Measurements from ENCODE around the gene TAF8. TPM values are rescaled to one million over a fixed set of nuclear protein-coding genes. Genes with fewer than 3 reads are reported as not detected.
A peak's percentile ranks its signal among the peaks of the same experiment; 100 is the strongest.

TAF8 gene
- total RNA-seq, 1 experiment from 2014 or later, result 22.5 TPM

DNA sequence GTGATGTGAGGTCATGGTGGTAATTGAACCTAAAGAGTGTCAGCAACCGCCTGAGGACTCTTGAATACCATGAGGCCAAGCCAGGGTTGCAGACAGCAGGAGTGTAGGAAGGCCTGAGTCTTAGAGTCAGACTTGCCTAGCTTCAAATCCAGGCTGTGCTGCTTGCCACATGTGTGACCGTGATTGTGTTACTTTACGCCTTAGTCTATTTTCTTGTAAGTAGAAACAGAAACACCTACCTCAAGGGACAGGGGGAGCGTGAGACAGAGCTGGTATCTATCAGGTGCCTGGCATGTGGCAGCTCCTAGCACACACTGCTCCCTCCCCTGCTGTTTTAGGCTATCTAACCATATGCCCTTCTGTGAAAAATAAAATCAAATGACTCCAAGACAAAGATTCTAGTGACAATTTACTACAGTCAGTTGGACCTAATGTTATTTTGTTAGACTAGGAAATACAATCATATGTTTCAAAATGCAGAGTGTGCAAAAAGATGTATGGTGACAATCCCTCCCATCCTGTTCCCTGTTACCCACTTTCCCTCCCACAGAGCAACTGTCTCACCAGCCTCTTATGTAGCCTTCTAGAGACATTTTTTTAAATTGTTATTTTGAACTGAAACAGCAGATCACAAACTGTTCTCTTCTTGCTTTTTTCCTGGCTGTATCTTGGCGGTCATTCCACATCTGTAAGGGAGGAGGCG is 21.7 kb downstream of the TAF8 start:
- no peak overlapping the region for H3K4me3 ChIP-seq (ENCODE audit: low read depth, low read length, poor library complexity, severe bottlenecking)
- H3K36me3 ChIP-seq (ENCODE audit: insufficient read depth, low read length, poor library complexity, severe bottlenecking), result peaks cover 16% of the 10 kb centered on the region
- BruUV-seq (replicated peaks), result no TSS peak
- H3K27me3 ChIP-seq (replicated peaks; ENCODE audit: insufficient read depth, low read depth, low read length, poor library complexity), result no peaks in the 10 kb centered on the region
- no peak for DNase-seq (ENCODE audit: low spot score)
- no peak overlapping the region for H3K27ac ChIP-seq (ENCODE audit: low read depth, low read length, poor library complexity, severe bottlenecking)
- intact Hi-C loops (cut with micrococcal nuclease; ENCODE audit: unreplicated experiment), result loop anchor here (10.0 kb wide), 1 partner anchor 823 kb away; a partner anchor contains a TSS
- no peaks in the 10 kb centered on the region for H3K9me3 ChIP-seq (ENCODE audit: low read depth, low read length, poor library complexity, severe bottlenecking)
- TF ChIP-seq CTCF (conservative IDR thresholded peaks at IDR 0.05; ENCODE audit: low read depth, low read length) (no peak), EZH2 (IDR thresholded peaks at IDR 0.05; ENCODE audit: borderline replicate concordance, low read depth, low read length, poor library complexity, severe bottlenecking) (no peak)
- no peaks in the 10 kb centered on the region for H3K4me1 ChIP-seq (ENCODE audit: insufficient read depth, low read length, poor library complexity, severe bottlenecking)
- POLR2A ChIA-PET (ENCODE audit: low non-redundant PET), result no interaction called here
- CTCF ChIA-PET, result no interaction called here

GRCh38 chr6:42073287-42073686 is 23.0 kb downstream of the TAF8 start:
- H3K36me3 ChIP-seq (ENCODE audit: insufficient read depth, low read length, poor library complexity, severe bottlenecking), result peaks cover 12% of the 10 kb centered on the region
- no peak overlapping the region for H3K27ac ChIP-seq (ENCODE audit: low read depth, low read length, poor library complexity, severe bottlenecking)
- DNase-seq (ENCODE audit: low spot score), result no peak
- intact Hi-C loops (cut with micrococcal nuclease; ENCODE audit: unreplicated experiment), result loop anchor here (10.0 kb wide), 1 partner anchor 822 kb away; a partner anchor contains a TSS
- no peak for TF ChIP-seq CTCF (conservative IDR thresholded peaks at IDR 0.05; ENCODE audit: low read depth, low read length)
- no peak for TF ChIP-seq EZH2 (IDR thresholded peaks at IDR 0.05; ENCODE audit: borderline replicate concordance, low read depth, low read length, poor library complexity, severe bottlenecking)
- H3K4me3 ChIP-seq (ENCODE audit: low read depth, low read length, poor library complexity, severe bottlenecking), result no peak overlapping the region
- no peaks in the 10 kb centered on the region for H3K9me3 ChIP-seq (ENCODE audit: low read depth, low read length, poor library complexity, severe bottlenecking)
- ChIA-PET POLR2A (ENCODE audit: low non-redundant PET) (no interaction called here), CTCF (no interaction called here)
- BruUV-seq (replicated peaks), result no TSS peak
- H3K4me1 ChIP-seq (ENCODE audit: insufficient read depth, low read length, poor library complexity, severe bottlenecking), result no peaks in the 10 kb centered on the region
- no peaks in the 10 kb centered on the region for H3K27me3 ChIP-seq (replicated peaks; ENCODE audit: insufficient read depth, low read depth, low read length, poor library complexity)

- Histone ChIP-seq H3K4me3 (ENCODE audit: low read depth, low read length, poor library complexity, severe bottlenecking) (no peak overlapping the region), H3K36me3 (ENCODE audit: insufficient read depth, low read length, poor library complexity, severe bottlenecking) (peaks cover 8% of the 10 kb centered on the region), H3K27me3 (replicated peaks; ENCODE audit: insufficient read depth, low read depth, low read length, poor library complexity) (no peaks in the 10 kb centered on the region), H3K27ac (ENCODE audit: low read depth, low read length, poor library complexity, severe bottlenecking) (no peak overlapping the region), H3K4me1 (ENCODE audit: insufficient read depth, low read length, poor library complexity, severe bottlenecking) (no peaks in the 10 kb centered on the region), H3K9me3 (ENCODE audit: low read depth, low read length, poor library complexity, severe bottlenecking) (no peaks in the 10 kb centered on the region)
- DNase-seq (ENCODE audit: low spot score), result peak; percentile 72
- POLR2A ChIA-PET (ENCODE audit: low non-redundant PET), result no interaction called here
- CTCF ChIA-PET, result interaction anchor here (0.7 kb wide), 1 partner anchor 139 kb away, joined by 3 read pairs; no protein-coding TSS in a partner anchor
- intact Hi-C loops (cut with micrococcal nuclease; ENCODE audit: unreplicated experiment), result loop anchor here (1.0 to 10.0 kb wide), 2 partner anchors 91 to 820 kb away; a partner anchor contains a TSS
- BruUV-seq (replicated peaks), result no TSS peak
- TF ChIP-seq CTCF (conservative IDR thresholded peaks at IDR 0.05; ENCODE audit: low read depth, low read length) (peak; percentile 81), EZH2 (IDR thresholded peaks at IDR 0.05; ENCODE audit: borderline replicate concordance, low read depth, low read length, poor library complexity, severe bottlenecking) (no peak)
These were observed 25.0 kb downstream of the TAF8 start for GRCh38 chr6:42075159-42075838.
